GM23248 (cell line): ENCODE measurements around the gene TTC1.

Experiments used
- EZH2 ChIP-seq: fragments of 200-600 bp; sonication (generic); IDR thresholded peaks from 2 replicates; pipeline ENCODE4 v1.6.1; 2018; ENCODE audit warnings: antibody characterized with exemption, mild to moderate bottlenecking; ENCODE audit not compliant: insufficient read depth, poor library complexity, severe bottlenecking
- EZH2phosphoT487 ChIP-seq: fragments of 200-600 bp; sonication (generic); IDR thresholded peaks from 2 replicates; pipeline ENCODE4 v1.6.1; 2018; ENCODE audit warnings: antibody characterized with exemption, moderate library complexity, mild to moderate bottlenecking, low read depth; ENCODE audit not compliant: insufficient read depth

- TF ChIP-seq EZH2phosphoT487 = no peak
- no peak for TF ChIP-seq EZH2
Measured at GRCh38 chr5:160096178-160096577, 87.2 kb downstream of the TTC1 start.
